Osteoblast (primary cell): Measurements from ENCODE around the gene IVNS1ABP. TPM values are rescaled to one million over a fixed set of nuclear protein-coding genes. Genes with fewer than 3 reads are reported as not detected.

ENCODE experiments used
- DNase-seq: peaks from one replicate; pipeline ENCODE4 v3.0.0; 2011; ENCODE audit warnings: low spot score, mixed read lengths; ENCODE audit not compliant: insufficient read length; ENCODE audit errors: missing footprints
- H2AFZ ChIP-seq: 2 replicates; pipeline ENCODE4 v1.6.0; 2011; ENCODE audit warnings: mild to moderate bottlenecking, low read length
- H3K27ac ChIP-seq: 2 replicates; pipeline ENCODE4 v1.5.1; 2011; ENCODE audit warnings: mild to moderate bottlenecking, low read depth, low read length, moderate library complexity
- H3K27me3 ChIP-seq: 2 replicates; pipeline ENCODE4 v1.6.0; 2012; ENCODE audit warnings: mild to moderate bottlenecking, control low read depth, inconsistent platforms, low read length, moderate library complexity; ENCODE audit not compliant: insufficient read depth
- H3K36me3 ChIP-seq: 2 replicates; pipeline ENCODE4 v1.5.1; 2011; ENCODE audit warnings: mild to moderate bottlenecking, low read length, control low read depth, moderate library complexity; ENCODE audit not compliant: insufficient read depth
- H3K4me1 ChIP-seq: 2 replicates; pipeline ENCODE4 v1.5.1; 2011; ENCODE audit warnings: mild to moderate bottlenecking, low read length, control low read depth, moderate library complexity; ENCODE audit not compliant: insufficient read depth
- H3K4me2 ChIP-seq: 2 replicates; pipeline ENCODE4 v1.6.0; 2011; ENCODE audit warnings: mild to moderate bottlenecking, low read length; ENCODE audit not compliant: insufficient read depth
- H3K4me3 ChIP-seq: fragments of 200-600 bp; sonication (generic); 3 replicates; pipeline ENCODE4 v1.5.1; 2012; ENCODE audit warnings: mild to moderate bottlenecking, low read length, inconsistent platforms; ENCODE audit not compliant: insufficient read depth
- H3K79me2 ChIP-seq: 2 replicates; pipeline ENCODE4 v1.6.0; 2012; ENCODE audit warnings: mild to moderate bottlenecking, low read length, control low read depth, inconsistent platforms; ENCODE audit not compliant: insufficient read depth
- H3K9me3 ChIP-seq: 2 replicates; pipeline ENCODE4 v1.5.1; 2011; ENCODE audit warnings: low read depth, low read length, control low read depth
- H4K20me1 ChIP-seq: 2 replicates; pipeline ENCODE4 v1.6.0; 2012; ENCODE audit warnings: mild to moderate bottlenecking, low read length, control low read depth; ENCODE audit not compliant: insufficient read depth
- CTCF ChIP-seq: IDR thresholded peaks from 2 replicates; pipeline ENCODE4 v1.5.1; 2011; ENCODE audit warnings: mild to moderate bottlenecking, low read depth, low read length, moderate library complexity; ENCODE audit errors: extremely low read depth
- total RNA-seq: library from RNA; depleted of rRNA; stranded (reverse); fragments of >200 nt; gene quantifications from 2 replicates; pipeline ENCODE4 v1.2.3, GENCODE V29; 2012

Gene IVNS1ABP
- total RNA-seq, 1 donor = 94.8 TPM

- Histone ChIP-seq H3K79me2 (no peaks in the 10 kb centered on the region), H3K9me3 (no peaks in the 10 kb centered on the region), H3K4me1 (peaks cover 5% of the 10 kb centered on the region), H3K4me2 (no peak overlapping the region), H3K27ac (no peak overlapping the region), H2AFZ (no peak overlapping the region), H3K4me3 (no peak overlapping the region), H3K36me3 (no peaks in the 10 kb centered on the region), H4K20me1 (no peaks in the 10 kb centered on the region), H3K27me3 (no peaks in the 10 kb centered on the region)
- no peak for TF ChIP-seq CTCF
- DNase-seq = no peak
Observed at GRCh38 chr1:185284533-185285276, 32.3 kb downstream of the IVNS1ABP start.

- Histone ChIP-seq H3K9me3 (no peaks in the 10 kb centered on the region), H3K4me1 (peaks cover 11% of the 10 kb centered on the region), H3K27me3 (no peaks in the 10 kb centered on the region), H3K27ac (no peak overlapping the region), H2AFZ (no peak overlapping the region), H3K79me2 (no peaks in the 10 kb centered on the region), H3K4me2 (no peak overlapping the region), H3K36me3 (no peaks in the 10 kb centered on the region), H4K20me1 (no peaks in the 10 kb centered on the region), H3K4me3 (no peak overlapping the region)
- DNase-seq = no peak
- TF ChIP-seq CTCF = no peak
Observed at GRCh38 chr1:185284116-185284515, 32.9 kb downstream of the IVNS1ABP start.

- Histone ChIP-seq H4K20me1 (no peaks in the 10 kb centered on the region), H3K4me3 (no peak overlapping the region), H3K27me3 (no peaks in the 10 kb centered on the region), H3K27ac (no peak overlapping the region), H3K36me3 (no peaks in the 10 kb centered on the region), H3K4me2 (no peak overlapping the region), H3K4me1 (peaks cover 11% of the 10 kb centered on the region), H3K9me3 (no peaks in the 10 kb centered on the region), H2AFZ (no peak overlapping the region), H3K79me2 (no peaks in the 10 kb centered on the region)
- no peak for DNase-seq
- no peak for TF ChIP-seq CTCF
Observed at GRCh38 chr1:185281245-185281644, 35.8 kb downstream of the IVNS1ABP start.

GRCh38 chr1:185280589-185280988, 36.5 kb downstream of the IVNS1ABP start:
- no peak for TF ChIP-seq CTCF
- Histone ChIP-seq H3K9me3 (no peaks in the 10 kb centered on the region), H3K4me3 (no peak overlapping the region), H3K79me2 (no peaks in the 10 kb centered on the region), H3K36me3 (no peaks in the 10 kb centered on the region), H3K27me3 (no peaks in the 10 kb centered on the region), H2AFZ (no peak overlapping the region), H4K20me1 (no peaks in the 10 kb centered on the region), H3K27ac (no peak overlapping the region), H3K4me2 (no peak overlapping the region), H3K4me1 (peaks cover 11% of the 10 kb centered on the region)
- DNase-seq = no peak
